ENCODE results near the gene EXOC3L2. TPM values are rescaled to one million over a fixed set of nuclear protein-coding genes. Genes with fewer than 3 reads are reported as not detected.

Gene EXOC3L2
- polyA plus RNA-seq, 1 of the 3 experiments (the other 2 are of a cell fraction) = 0.02 TPM

DNA sequence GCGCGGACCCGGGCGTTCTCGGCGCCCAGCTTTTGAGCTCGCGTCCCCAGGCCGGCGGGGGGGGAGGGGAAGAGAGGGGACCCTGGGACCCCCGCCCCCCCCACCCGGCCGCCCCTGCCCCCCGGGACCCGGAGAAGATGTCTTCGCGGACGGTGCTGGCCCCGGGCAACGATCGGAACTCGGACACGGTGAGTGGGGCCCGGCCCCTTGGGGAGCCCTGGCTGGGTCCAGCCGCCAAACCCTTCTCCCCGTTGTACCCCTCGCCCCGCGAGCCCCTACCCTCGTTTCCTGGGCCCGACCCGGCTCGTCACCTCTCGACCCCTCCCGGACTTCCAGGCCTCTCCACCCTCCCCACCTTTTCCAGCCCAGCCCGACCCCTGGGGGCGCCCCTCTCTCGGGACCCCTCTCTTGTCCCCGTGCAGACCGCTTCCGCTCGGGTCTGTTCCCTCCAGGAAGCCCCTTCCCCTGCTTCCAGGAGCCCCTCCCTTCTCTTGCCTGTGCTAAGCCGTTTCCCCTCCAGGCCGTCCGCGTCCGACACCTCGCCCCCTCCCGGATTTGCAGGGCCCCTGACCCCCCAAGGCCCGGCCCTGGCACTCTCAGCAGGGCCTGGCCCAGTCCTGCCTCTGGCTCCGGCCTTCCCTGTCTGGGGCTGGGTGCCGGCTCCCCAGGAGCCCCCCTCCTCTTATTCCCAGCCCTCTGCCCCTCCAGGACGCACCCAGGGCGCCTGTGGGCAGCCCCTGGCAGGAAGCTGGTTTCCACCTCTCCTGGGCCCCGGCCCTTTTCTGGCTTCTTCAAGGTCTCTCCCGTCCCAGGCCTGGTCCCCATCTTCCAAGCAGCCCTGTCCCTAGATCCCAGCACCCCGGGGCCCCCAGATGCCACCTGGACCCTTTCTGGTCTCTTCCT is 6.5 kb upstream of the EXOC3L2 start:
- DNase-seq = peak; percentile 77
- H3K9me3 ChIP-seq = no peaks in the 10 kb centered on the region
- H3K9me2 ChIP-seq = no peaks in the 10 kb centered on the region
- no peaks in the 10 kb centered on the region for H3K36me3 ChIP-seq (replicated peaks in 1 of 2; ENCODE audit: control insufficient read depth in 1 of 2, insufficient read depth in 2 of 2, low read length in 1 of 2)
- peaks cover 39% of the 10 kb centered on the region for H4K20me1 ChIP-seq (ENCODE audit: insufficient read depth)
- H3K79me2 ChIP-seq (ENCODE audit: insufficient read depth) = peaks cover 46% of the 10 kb centered on the region
- peak overlapping the region; percentile 13 to 26; a peak in 2 of 4 replicates for H3K27ac ChIP-seq (ENCODE audit: low read depth in 2 of 2, low read length in 1 of 2)
- H3F3A ChIP-seq (replicated peaks; ENCODE audit: insufficient read depth) = peaks cover 8% of the 10 kb centered on the region
- POLR2A ChIA-PET = no interaction called here
- peaks cover 10 to 30% of the 10 kb centered on the region in 2 experiments; a peak in 2 of 4 replicates for H3K4me1 ChIP-seq (ENCODE audit: control insufficient read depth in 1 of 2, insufficient read depth in 2 of 2, low read depth in 1 of 2, low read length in 1 of 2)
- no peaks in the 10 kb centered on the region for H3K27me3 ChIP-seq (ENCODE audit: insufficient read depth)
- TF ChIP-seq CTCF (IDR thresholded peaks at IDR 0.05) (peak; percentile 17; the same call in 1 of the 2 replicates), JUND (IDR thresholded peaks at IDR 0.05) (no peak)
- H3K9ac ChIP-seq = peak overlapping the region; percentile 75
- CTCF ChIA-PET = interaction anchor here (1.3 to 7.5 kb wide), 2 partner anchors 10 to 86 kb away, joined by 3 to 49 read pairs; no protein-coding TSS in a partner anchor
- 13% methylated on average over 25 of the region's 57 CpGs for WGBS (ENCODE audit: low lambda C conversion rate)
- peak overlapping the region; percentile 67 to 74 for H3K4me3 ChIP-seq (ENCODE audit: low read depth in 2 of 2, low read length in 1 of 2)
- H3K4me2 ChIP-seq = peak overlapping the region; percentile 93
- no peak overlapping the region for H2AFZ ChIP-seq (ENCODE audit: low read depth)

GRCh38 chr19:45250832-45251451 is 5.7 kb upstream of the EXOC3L2 start, which contains the start of gene MARK4:
Gene MARK4, plus strand, starts transcription at chr19:45251271. Its CDS starts 318 bp downstream, at chr19:45251589.
- H4K20me1 ChIP-seq (ENCODE audit: insufficient read depth) = peaks cover 31% of the 10 kb centered on the region
- POLR2A ChIA-PET = interaction anchor here (1.2 kb wide), 1 partner anchor 17 kb away, joined by 3 read pairs; no protein-coding TSS in a partner anchor
- no peaks in the 10 kb centered on the region for H3K36me3 ChIP-seq (replicated peaks in 1 of 2; ENCODE audit: control insufficient read depth in 1 of 2, insufficient read depth in 2 of 2, low read length in 1 of 2)
- peak within 1 kb of the TSS; percentile 13 to 58; a peak in 2 of 4 replicates for H3K27ac ChIP-seq (ENCODE audit: low read depth in 2 of 2, low read length in 1 of 2)
- H3K9ac ChIP-seq = peak within 1 kb of the TSS; percentile 75
- H3K9me3 ChIP-seq = no peaks in the 10 kb centered on the region
- H3K4me2 ChIP-seq = peak within 1 kb of the TSS; percentile 93
- WGBS (ENCODE audit: low lambda C conversion rate) = under 1% methylated on average over 32 of the region's 58 CpGs
- peak; percentile 99 for DNase-seq
- H3K27me3 ChIP-seq (ENCODE audit: insufficient read depth) = no peaks in the 10 kb centered on the region
- H3K79me2 ChIP-seq (ENCODE audit: insufficient read depth) = peaks cover 42% of the 10 kb centered on the region
- H2AFZ ChIP-seq (ENCODE audit: low read depth) = peak within 1 kb of the TSS; percentile 96
- H3K4me3 ChIP-seq (ENCODE audit: low read depth in 2 of 2, low read length in 1 of 2) = peak within 1 kb of the TSS; percentile 67 to 74
- H3K4me1 ChIP-seq (ENCODE audit: control insufficient read depth in 1 of 2, insufficient read depth in 2 of 2, low read depth in 1 of 2, low read length in 1 of 2) = peaks cover 10 to 30% of the 10 kb centered on the region in 2 experiments; a peak in 2 of 4 replicates
- H3F3A ChIP-seq (replicated peaks; ENCODE audit: insufficient read depth) = peaks cover 8% of the 10 kb centered on the region
- CTCF ChIA-PET = interaction anchor here (1.1 to 7.5 kb wide), 3 partner anchors 64 to 87 kb away, joined by 3 to 49 read pairs (median 6); partner anchors contain the start of gene TRAPPC6A
- TF ChIP-seq ZBTB33 (IDR thresholded peaks at IDR 0.05; ENCODE audit: borderline replicate concordance, low read depth) (no peak), MXI1 (IDR thresholded peaks at IDR 0.05; ENCODE audit: low read depth, low read length) (0 out of 2 replicates have a peak, but pooled peaks have one; percentile 17), POLR2AphosphoS5 (IDR thresholded peaks at IDR 0.05; ENCODE audit: low read depth, low read length) (no peak)
- TF ChIP-seq, protein P1, sequence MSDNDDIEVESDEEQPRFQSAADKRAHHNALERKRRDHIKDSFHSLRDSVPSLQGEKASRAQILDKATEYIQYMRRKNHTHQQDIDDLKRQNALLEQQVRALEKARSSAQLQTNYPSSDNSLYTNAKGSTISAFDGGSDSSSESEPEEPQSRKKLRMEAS (IDR thresholded peaks at IDR 0.05; ENCODE audit: low read depth) = no peak
- H3K9me2 ChIP-seq = no peaks in the 10 kb centered on the region
